ENCODE measurements around the gene WWC2.

WWC2 gene

DNA sequence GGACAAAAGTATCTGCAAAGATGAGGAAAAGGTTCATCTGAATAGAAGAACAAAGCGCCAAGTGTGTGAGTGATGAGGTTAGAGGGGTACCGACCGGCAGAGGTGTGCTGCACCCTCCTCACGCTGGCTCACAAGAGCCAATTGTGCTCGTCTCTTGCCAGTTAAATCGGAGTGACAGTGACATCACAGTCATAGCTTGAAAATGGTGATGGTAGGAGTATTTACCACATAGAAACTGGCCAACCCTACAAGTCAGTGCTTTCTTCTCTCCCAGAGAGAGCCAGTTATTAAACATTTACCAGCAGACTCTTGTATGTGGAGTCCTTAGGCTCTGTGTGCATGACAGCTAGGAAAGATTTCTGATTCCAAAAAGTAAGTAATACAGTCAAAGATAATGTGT lies 188.6 kb downstream of the WWC2 start:
- H3K79me2 ChIP-seq (ENCODE audit: low read length): peaks cover 3% of the 10 kb centered on the region; the same call in 1 of the 2 replicates
- peak overlapping the region; percentile 77 for H3K9ac ChIP-seq (ENCODE audit: low read length)
- H3K27me3 ChIP-seq (ENCODE audit: low read depth, low read length): no peaks in the 10 kb centered on the region
- no peaks in the 10 kb centered on the region for H4K20me1 ChIP-seq (ENCODE audit: insufficient read depth, low read length)
- H3K36me3 ChIP-seq (replicated peaks; ENCODE audit: low read depth, low read length): peaks cover 10% of the 10 kb centered on the region
- no peak for TF ChIP-seq CTCF (IDR thresholded peaks at IDR 0.05; ENCODE audit: low read depth, low read length)
- no peak for TF ChIP-seq EZH2phosphoT487 (IDR thresholded peaks at IDR 0.05; ENCODE audit: low read depth)
- no peaks in the 10 kb centered on the region for H3K9me3 ChIP-seq (ENCODE audit: insufficient read depth, low read length)
- 0 out of 2 replicates have a peak overlapping the region, but pooled peaks have one; percentile 2 for H2AFZ ChIP-seq (ENCODE audit: low read depth, low read length)
- H3K4me2 ChIP-seq (ENCODE audit: low read length): peak overlapping the region; percentile 76
- peaks cover 66% of the 10 kb centered on the region for H3K4me1 ChIP-seq (ENCODE audit: low read length)
- H3K27ac ChIP-seq (ENCODE audit: low read length): peak overlapping the region; percentile 93
- H3K4me3 ChIP-seq (ENCODE audit: low read length): peak overlapping the region; percentile 56

DNA sequence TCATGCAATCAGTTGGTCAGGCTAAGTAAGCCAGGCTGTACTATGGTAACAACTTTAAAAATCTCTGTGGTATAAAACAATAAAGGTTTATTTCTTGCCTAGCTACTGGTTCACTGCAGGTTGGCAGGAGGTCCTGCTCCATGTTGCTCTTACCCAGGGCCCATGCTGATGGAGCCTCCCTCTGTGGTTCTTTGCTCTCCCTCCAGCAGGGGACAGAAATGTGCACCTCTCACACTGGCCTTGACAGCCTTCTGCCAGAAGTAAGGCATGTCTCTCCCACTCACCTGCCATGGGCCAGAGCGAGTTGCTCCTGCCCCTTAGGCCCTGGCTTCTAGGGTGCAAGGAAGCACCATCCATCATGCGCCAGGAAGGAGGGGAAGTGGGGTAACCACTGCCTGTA lies 189.9 kb downstream of the WWC2 start:
- H3K4me1 ChIP-seq (ENCODE audit: low read length): peaks cover 66% of the 10 kb centered on the region
- H3K27ac ChIP-seq (ENCODE audit: low read length): peak overlapping the region; percentile 93
- no peaks in the 10 kb centered on the region for H3K27me3 ChIP-seq (ENCODE audit: low read depth, low read length)
- TF ChIP-seq EZH2phosphoT487 (IDR thresholded peaks at IDR 0.05; ENCODE audit: low read depth): no peak
- TF ChIP-seq CTCF (IDR thresholded peaks at IDR 0.05; ENCODE audit: low read depth, low read length): peak; percentile 72
- peak overlapping the region; percentile 76 for H3K4me2 ChIP-seq (ENCODE audit: low read length)
- H3K4me3 ChIP-seq (ENCODE audit: low read length): peak overlapping the region; percentile 53
- peak overlapping the region; percentile 77 for H3K9ac ChIP-seq (ENCODE audit: low read length)
- no peaks in the 10 kb centered on the region for H3K9me3 ChIP-seq (ENCODE audit: insufficient read depth, low read length)
- H3K36me3 ChIP-seq (replicated peaks; ENCODE audit: low read depth, low read length): peaks cover 10% of the 10 kb centered on the region
- peak overlapping the region; percentile 8; the same call in 1 of the 2 replicates for H2AFZ ChIP-seq (ENCODE audit: low read depth, low read length)
- peaks cover 3% of the 10 kb centered on the region; the same call in 1 of the 2 replicates for H3K79me2 ChIP-seq (ENCODE audit: low read length)
- no peaks in the 10 kb centered on the region for H4K20me1 ChIP-seq (ENCODE audit: insufficient read depth, low read length)

DNA sequence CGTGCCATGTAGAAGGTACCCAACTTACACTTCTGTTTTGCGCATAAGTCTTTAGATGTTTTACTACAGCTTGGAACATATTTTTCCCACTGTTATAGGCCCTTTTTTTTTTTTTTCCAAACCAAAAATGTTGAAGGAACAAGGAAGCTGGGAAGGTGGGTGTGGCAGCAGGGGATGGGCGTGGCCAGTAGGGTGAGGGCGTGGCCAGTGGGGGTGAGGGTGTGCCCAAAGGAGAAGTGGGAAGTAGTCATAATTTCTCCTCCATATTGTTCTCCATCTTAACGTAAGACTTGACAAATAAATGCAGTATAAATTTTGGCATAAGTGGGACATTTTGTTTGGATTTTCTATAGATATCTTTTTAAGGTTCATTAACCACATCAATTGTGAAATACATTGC lies 190.6 kb downstream of the WWC2 start:
- Histone ChIP-seq H3K27ac (ENCODE audit: low read length) (peak overlapping the region; percentile 93), H3K4me3 (ENCODE audit: low read length) (peak overlapping the region; percentile 53), H4K20me1 (ENCODE audit: insufficient read depth, low read length) (no peaks in the 10 kb centered on the region), H3K4me2 (ENCODE audit: low read length) (peak overlapping the region; percentile 76), H3K9me3 (ENCODE audit: insufficient read depth, low read length) (no peaks in the 10 kb centered on the region), H3K79me2 (ENCODE audit: low read length) (peaks cover 3% of the 10 kb centered on the region; the same call in 1 of the 2 replicates), H3K4me1 (ENCODE audit: low read length) (peaks cover 70% of the 10 kb centered on the region), H3K36me3 (replicated peaks; ENCODE audit: low read depth, low read length) (peaks cover 13% of the 10 kb centered on the region), H3K27me3 (ENCODE audit: low read depth, low read length) (no peaks in the 10 kb centered on the region), H3K9ac (ENCODE audit: low read length) (peak overlapping the region; percentile 77), H2AFZ (ENCODE audit: low read depth, low read length) (peak overlapping the region; percentile 8; the same call in 1 of the 2 replicates)
- TF ChIP-seq EZH2phosphoT487 (IDR thresholded peaks at IDR 0.05; ENCODE audit: low read depth): no peak
- no peak for TF ChIP-seq CTCF (IDR thresholded peaks at IDR 0.05; ENCODE audit: low read depth, low read length)

DNA sequence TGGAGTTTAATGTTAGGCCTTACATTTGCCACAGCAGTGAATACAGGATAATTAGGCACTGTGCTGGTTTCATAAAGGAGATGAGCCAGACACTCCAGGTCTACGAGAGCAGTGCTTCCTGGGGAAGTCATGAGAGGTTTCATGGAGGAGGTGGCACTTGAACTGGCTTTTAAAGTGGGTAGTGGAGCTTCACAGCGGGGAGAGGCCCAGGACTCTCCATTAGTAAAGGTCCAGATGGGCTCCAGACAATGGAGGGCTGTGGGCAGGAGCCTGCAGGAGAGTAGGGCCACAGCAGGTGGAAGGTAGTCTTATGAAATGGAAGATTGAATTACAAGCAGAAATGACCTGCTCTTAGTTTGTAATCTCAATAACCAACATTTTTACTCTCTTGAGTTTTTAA lies 192.0 kb downstream of the WWC2 start:
- H3K9ac ChIP-seq (ENCODE audit: low read length): no peak overlapping the region
- H3K4me1 ChIP-seq (ENCODE audit: low read length): peaks cover 72% of the 10 kb centered on the region
- H4K20me1 ChIP-seq (ENCODE audit: insufficient read depth, low read length): no peaks in the 10 kb centered on the region
- no peak overlapping the region for H3K4me2 ChIP-seq (ENCODE audit: low read length)
- no peak overlapping the region for H3K4me3 ChIP-seq (ENCODE audit: low read length)
- no peaks in the 10 kb centered on the region for H3K9me3 ChIP-seq (ENCODE audit: insufficient read depth, low read length)
- peak overlapping the region; percentile 93 for H3K27ac ChIP-seq (ENCODE audit: low read length)
- H3K36me3 ChIP-seq (replicated peaks; ENCODE audit: low read depth, low read length): peaks cover 24% of the 10 kb centered on the region
- TF ChIP-seq EZH2phosphoT487 (IDR thresholded peaks at IDR 0.05; ENCODE audit: low read depth) (no peak), CTCF (IDR thresholded peaks at IDR 0.05; ENCODE audit: low read depth, low read length) (no peak)
- peak overlapping the region; percentile 48 for H2AFZ ChIP-seq (ENCODE audit: low read depth, low read length)
- H3K27me3 ChIP-seq (ENCODE audit: low read depth, low read length): no peaks in the 10 kb centered on the region
- peaks cover 3% of the 10 kb centered on the region; the same call in 1 of the 2 replicates for H3K79me2 ChIP-seq (ENCODE audit: low read length)
